Omental fat pad (tissue), 4 donors: ENCODE data around the gene PRPS1. TPM values are rescaled to one million over a fixed set of nuclear protein-coding genes. Genes with fewer than 3 reads are reported as not detected.
"Not testable (repeated sequence)": the region's sequence is repeated elsewhere in the genome, so short reads cannot be mapped to it uniquely, and the experiment has no call there.

Experiments used
- ATAC-seq: fragments of 150-250 bp; one replicate; pipeline ENCODE4 v1.9.1; 2016; ENCODE audit warnings: mild to moderate bottlenecking, moderate library complexity; ENCODE audit not compliant: low FRiP score
- DNase-seq: peaks from one replicate; pipeline ENCODE4 v3.0.0-alpha.2; 2019; ENCODE audit warnings: low spot score
- CTCF ChIP-seq, 3 donors: fragments of 450-650 bp; IDR thresholded peaks; one replicate each; pipeline ENCODE4 v1.5.1; 2016 to 2017; ENCODE audit warnings: antibody characterized with exemption in 3 of 3, mild to moderate bottlenecking in 3 of 3, moderate library complexity in 2 of 3
- total RNA-seq, 4 donors: library from RNA; depleted of rRNA; stranded (reverse); fragments of >200 nt; gene quantifications; one replicate each; pipeline ENCODE4 v1.1.0, GENCODE V29; 2016

The PRPS1 gene
- total RNA-seq, 4 donors from 2014 or later: 16.4 to 43.6 (median 24.8) TPM

- DNase-seq: no peak
- ATAC-seq: no peak
- TF ChIP-seq CTCF (IDR thresholded peaks at IDR 0.05): no peak
Measured at GRCh38 chrX:107599450-107599861, 28.9 kb upstream of the PRPS1 start.

GRCh38 chrX:107600366-107600765, 27.9 kb upstream of the PRPS1 start:
- DNase-seq: no peak

GRCh38 chrX:107601326-107601725, 27.0 kb upstream of the PRPS1 start:
- no peak for DNase-seq
- TF ChIP-seq CTCF (IDR thresholded peaks at IDR 0.05): no peak
- ATAC-seq: no peak

More at GRCh38 chrX:107600366-107600765, 27.9 kb upstream of the PRPS1 start:
- no peak for TF ChIP-seq CTCF (IDR thresholded peaks at IDR 0.05)
- ATAC-seq: no peak

GRCh38 chrX:107601759-107602158, 26.6 kb upstream of the PRPS1 start:
- no peak for TF ChIP-seq CTCF (IDR thresholded peaks at IDR 0.05)
- no peak for ATAC-seq
- DNase-seq: no peak

GRCh38 chrX:107602694-107603239, 25.5 kb upstream of the PRPS1 start:
- no peak for TF ChIP-seq CTCF (IDR thresholded peaks at IDR 0.05)
- DNase-seq: no peak
- no peak for ATAC-seq

GRCh38 chrX:107603429-107604159, 24.7 kb upstream of the PRPS1 start:
- TF ChIP-seq CTCF (IDR thresholded peaks at IDR 0.05): no peak
- DNase-seq (no peak), ATAC-seq (no peak)

GRCh38 chrX:107609061-107609460, 19.2 kb upstream of the PRPS1 start:
- DNase-seq, ATAC-seq: not testable (repeated sequence)
